GM23248 (cell line): ENCODE data around the gene CFAP58.

ENCODE experiments used
- EZH2 ChIP-seq: fragments of 200-600 bp; sonication (generic); IDR thresholded peaks from 2 replicates; pipeline ENCODE4 v1.6.1; 2018; ENCODE audit warnings: antibody characterized with exemption, mild to moderate bottlenecking; ENCODE audit not compliant: insufficient read depth, poor library complexity, severe bottlenecking
- EZH2phosphoT487 ChIP-seq: fragments of 200-600 bp; sonication (generic); IDR thresholded peaks from 2 replicates; pipeline ENCODE4 v1.6.1; 2018; ENCODE audit warnings: antibody characterized with exemption, moderate library complexity, mild to moderate bottlenecking, low read depth; ENCODE audit not compliant: insufficient read depth

GRCh38 chr10:104306897-104307296, 46.7 kb upstream of the CFAP58 start:
- TF ChIP-seq EZH2phosphoT487 = no peak
- no peak for TF ChIP-seq EZH2
